ENCODE measurements around the gene FUT3. TPM values are rescaled to one million over a fixed set of nuclear protein-coding genes. Genes with fewer than 3 reads are reported as not detected.
A peak's percentile ranks its signal among the peaks of the same experiment; 100 is the strongest.

Gene FUT3
- polyA plus RNA-seq, 6 donors from 2014 or later = not detected

DNA sequence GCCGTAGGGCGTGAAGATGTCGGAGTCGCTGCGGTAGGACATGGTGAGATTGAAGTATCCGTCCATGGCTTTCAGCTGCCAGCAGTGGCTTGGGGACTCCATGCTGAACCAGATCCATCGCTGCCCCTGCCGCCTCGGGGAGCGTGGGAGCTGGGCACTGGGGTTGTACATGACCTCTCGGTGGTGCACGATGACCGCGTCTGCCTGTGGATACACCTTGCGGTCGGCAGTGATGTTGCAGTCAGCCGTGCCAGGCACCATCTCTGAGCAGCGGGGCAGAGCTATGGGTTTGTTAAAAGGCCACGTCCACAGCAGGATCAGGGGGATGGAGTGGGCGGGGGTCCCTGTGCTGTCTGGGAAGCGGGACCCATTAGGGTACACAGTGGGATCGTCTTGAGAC lies 19.2 kb downstream of the FUT3 start:
- peak overlapping the region in 1 of 8 donors; percentile 44 for H3K4me3 Mint-ChIP-seq
- H3K27me3 Mint-ChIP-seq = peaks cover 3 to 29% (median 8%) of the 10 kb centered on the region in 3 donors
- no peak overlapping the region for H3K27ac Mint-ChIP-seq
- ATAC-seq (ENCODE audit: low read depth in 2 of 2) = no peak
- peaks cover 12 to 15% (median 14%) of the 10 kb centered on the region in 3 donors for H3K4me1 Mint-ChIP-seq
- peaks cover 0 to 2% (median 0%) of the 10 kb centered on the region in 7 donors for H3K9me3 Mint-ChIP-seq
- H3K36me3 Mint-ChIP-seq = no peaks in the 10 kb centered on the region
- DNase-seq = no peak

DNA sequence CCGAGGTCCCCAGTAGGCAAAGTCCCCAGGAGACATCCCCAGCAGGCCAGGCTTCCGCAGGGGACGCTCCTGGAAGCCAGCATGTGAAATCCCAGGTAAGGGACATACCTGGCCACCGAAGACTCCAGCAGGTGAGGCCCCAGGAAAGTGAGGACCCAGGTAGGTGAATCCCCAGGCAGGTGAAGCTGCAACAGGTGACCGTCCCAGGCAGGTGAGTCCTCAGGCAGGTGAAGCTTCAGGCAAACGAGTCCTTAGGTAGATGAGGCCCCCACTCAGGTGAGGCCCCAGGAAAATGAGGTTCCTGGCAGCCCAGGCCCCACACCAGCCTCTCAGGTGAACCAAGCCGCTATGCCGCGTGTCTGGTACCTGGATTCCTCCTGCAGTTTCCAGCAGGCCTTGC lies 20.1 kb downstream of the FUT3 start:
- H3K36me3 Mint-ChIP-seq = no peaks in the 10 kb centered on the region
- peaks cover 0 to 3% (median 0%) of the 10 kb centered on the region in 7 donors for H3K9me3 Mint-ChIP-seq
- DNase-seq (no peak), ATAC-seq (ENCODE audit: low read depth in 2 of 2) (no peak)
- peaks cover 14 to 23% (median 18%) of the 10 kb centered on the region in 3 donors for H3K4me1 Mint-ChIP-seq
- H3K27ac Mint-ChIP-seq = no peak overlapping the region
- peak overlapping the region in 1 of 8 donors; percentile 49 for H3K4me3 Mint-ChIP-seq
- H3K27me3 Mint-ChIP-seq = peaks cover 3 to 31% (median 8%) of the 10 kb centered on the region in 3 donors

DNA sequence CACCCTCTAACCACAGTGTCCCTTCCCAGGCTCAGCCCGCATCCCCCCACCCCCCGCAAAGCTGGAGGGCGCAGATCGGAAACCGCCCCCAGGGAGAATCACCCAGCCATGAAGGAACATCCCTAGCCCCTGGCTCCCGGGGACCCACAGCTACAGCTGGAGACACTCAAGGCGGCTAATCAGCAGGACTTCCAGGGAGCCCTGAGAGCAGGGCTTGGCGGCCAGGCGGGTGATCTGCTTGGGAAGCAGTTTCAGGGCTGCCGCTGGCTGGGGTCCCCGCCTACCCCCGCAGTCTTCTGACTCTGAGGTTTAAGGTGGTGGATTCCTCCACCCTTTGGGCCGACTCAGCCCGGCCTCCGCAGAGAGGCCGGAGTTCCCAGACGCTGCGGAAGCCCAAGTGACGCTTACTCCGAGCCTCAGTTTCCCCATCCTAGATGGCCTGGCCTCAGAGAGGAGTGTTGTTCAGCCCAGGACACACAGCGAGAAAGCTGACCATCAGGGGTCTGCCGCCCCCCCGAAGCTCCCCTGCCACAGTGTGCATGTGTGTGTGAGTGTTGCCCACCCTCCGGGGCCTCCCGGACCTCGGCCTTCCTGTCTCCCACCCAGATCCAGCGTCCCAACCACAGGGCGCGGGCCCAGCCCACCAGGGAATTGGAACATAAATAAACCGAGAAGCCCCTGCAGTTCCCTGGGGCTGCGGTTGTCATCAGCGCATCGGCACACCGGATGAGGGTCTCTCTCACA lies 21.5 kb downstream of the FUT3 start:
- Mint-ChIP-seq H3K9me3 (peaks cover 0 to 3% (median 0%) of the 10 kb centered on the region in 7 donors), H3K4me3 (peak overlapping the region in 5 of 8 donors; percentile 34 to 92 (median 52)), H3K27me3 (peaks cover 3 to 27% (median 8%) of the 10 kb centered on the region in 3 donors), H3K4me1 (peaks cover 14 to 23% (median 18%) of the 10 kb centered on the region in 3 donors), H3K36me3 (no peaks in the 10 kb centered on the region), H3K27ac (no peak overlapping the region)
- ATAC-seq (ENCODE audit: low read depth in 2 of 2) = no peak
- DNase-seq = no peak

DNA sequence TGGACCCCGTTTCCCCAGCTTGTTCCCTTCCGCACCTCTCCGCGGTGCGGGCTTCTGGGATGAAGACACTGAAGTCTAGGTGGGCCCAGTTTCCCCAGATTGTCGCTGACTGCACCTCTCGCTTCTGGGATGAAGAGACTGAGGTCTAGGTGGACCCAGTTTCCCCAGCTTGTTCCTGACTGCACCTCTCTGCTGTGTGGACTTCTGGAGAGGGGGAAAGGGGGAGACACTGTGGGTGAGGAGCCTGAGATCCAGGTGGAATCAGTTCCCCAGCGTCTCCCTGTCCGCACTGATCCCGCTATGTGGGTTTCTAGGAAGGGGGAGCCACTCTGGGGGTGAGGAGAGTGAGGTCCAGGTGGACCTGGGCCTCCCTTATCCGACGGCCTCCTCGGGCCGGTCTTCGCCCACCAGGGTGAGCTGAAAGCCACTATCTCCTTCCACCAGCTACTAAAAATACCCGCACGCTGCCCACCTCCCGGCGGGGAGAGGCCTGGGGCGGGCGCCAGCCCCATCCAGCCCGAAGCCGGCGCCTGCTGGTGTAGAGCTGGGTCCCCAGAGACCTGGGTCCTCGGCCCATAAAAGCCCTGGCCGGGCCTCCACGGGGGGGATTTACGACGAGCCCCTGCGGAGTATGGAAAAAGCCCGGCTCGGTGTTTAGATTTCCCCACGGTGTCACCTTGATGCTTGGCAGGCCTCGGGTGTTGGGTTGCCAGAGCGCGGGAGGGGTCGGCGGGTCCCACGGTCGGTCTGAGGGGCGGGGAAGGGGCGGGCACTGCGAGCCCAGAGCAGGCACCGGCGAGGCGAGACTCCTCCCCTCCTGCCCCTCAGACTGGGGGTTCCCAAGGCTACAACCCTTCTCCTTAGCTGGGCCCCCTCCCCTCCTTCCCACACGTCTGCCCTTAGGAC lies 22.3 kb downstream of the FUT3 start:
- DNase-seq (no peak), ATAC-seq (ENCODE audit: low read depth in 2 of 2) (no peak)
- H3K4me1 Mint-ChIP-seq = peaks cover 14 to 23% (median 18%) of the 10 kb centered on the region in 3 donors
- peaks cover 3 to 27% (median 8%) of the 10 kb centered on the region in 3 donors for H3K27me3 Mint-ChIP-seq
- H3K36me3 Mint-ChIP-seq = no peaks in the 10 kb centered on the region
- peaks cover 0 to 3% (median 0%) of the 10 kb centered on the region in 7 donors for H3K9me3 Mint-ChIP-seq
- H3K27ac Mint-ChIP-seq = peak overlapping the region in 4 of 6 donors; percentile 85 to 96 (median 92)
- peak overlapping the region; percentile 88 to 94 (median 92) for H3K4me3 Mint-ChIP-seq

DNA sequence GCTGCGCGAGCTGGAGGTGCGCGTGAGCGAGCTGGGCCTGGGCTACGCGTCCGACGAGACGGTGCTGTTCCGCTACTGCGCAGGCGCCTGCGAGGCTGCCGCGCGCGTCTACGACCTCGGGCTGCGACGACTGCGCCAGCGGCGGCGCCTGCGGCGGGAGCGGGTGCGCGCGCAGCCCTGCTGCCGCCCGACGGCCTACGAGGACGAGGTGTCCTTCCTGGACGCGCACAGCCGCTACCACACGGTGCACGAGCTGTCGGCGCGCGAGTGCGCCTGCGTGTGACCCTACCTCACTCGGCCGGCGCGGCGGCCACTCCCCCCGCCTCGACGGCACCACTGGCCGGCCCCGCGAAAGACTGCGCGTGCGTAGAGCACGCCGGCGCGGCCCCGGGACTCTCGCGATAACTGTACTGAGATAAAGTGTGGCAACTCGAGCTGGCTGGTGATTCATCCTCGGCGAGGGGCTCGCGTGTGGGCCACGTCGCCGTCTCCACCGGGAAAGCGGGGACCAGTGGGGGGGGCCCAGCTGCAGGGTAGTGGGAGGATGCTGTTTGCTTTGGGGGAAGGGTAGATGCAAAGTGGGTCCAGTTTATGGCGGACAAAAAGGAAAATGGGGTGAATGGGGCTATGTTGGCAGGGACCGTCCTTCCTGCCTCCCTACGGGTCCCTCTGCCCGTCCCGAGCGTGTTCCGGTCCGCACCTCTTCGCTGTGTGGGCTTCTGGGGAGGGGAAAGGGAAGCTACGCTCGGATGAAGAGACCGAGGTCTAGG lies 23.2 kb downstream of the FUT3 start:
- DNase-seq (peak; percentile 78), ATAC-seq (ENCODE audit: low read depth in 2 of 2) (peak; percentile 81 to 83)
- Mint-ChIP-seq H3K36me3 (no peaks in the 10 kb centered on the region), H3K27ac (peak overlapping the region; percentile 66 to 96 (median 90)), H3K4me3 (peak overlapping the region; percentile 88 to 94 (median 92)), H3K9me3 (peaks cover 0 to 3% (median 0%) of the 10 kb centered on the region in 7 donors), H3K4me1 (peaks cover 14 to 23% (median 18%) of the 10 kb centered on the region in 3 donors), H3K27me3 (peaks cover 3 to 27% (median 8%) of the 10 kb centered on the region in 3 donors)

DNA sequence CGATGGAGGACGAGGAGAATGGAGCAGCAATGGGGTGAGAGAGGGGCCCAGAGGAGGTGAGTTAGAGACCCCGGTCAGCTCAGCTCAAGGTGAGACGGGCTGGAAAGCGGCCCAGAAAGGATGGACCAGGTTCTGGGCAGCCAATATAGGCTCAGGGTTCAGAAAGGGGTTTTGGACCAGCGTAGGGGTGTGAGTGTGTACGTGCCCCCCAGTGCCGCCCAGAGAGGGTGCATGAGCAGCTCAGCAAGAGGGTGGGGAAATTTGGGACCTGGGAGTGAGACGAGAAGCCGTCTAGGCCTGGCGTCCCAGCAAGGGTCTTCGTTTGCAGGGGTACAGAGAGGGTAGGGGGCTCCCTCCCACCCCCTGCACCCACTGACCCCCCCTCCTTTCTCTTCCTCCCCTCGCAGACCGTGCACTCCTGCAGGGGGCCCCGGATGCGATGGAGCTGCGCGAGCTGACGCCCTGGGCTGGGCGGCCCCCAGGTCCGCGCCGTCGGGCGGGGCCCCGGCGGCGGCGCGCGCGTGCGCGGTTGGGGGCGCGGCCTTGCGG lies 23.8 kb downstream of the FUT3 start:
- H3K4me3 Mint-ChIP-seq = peak overlapping the region; percentile 77 to 95 (median 79)
- no peaks in the 10 kb centered on the region for H3K36me3 Mint-ChIP-seq
- ATAC-seq (ENCODE audit: low read depth in 2 of 2) (no peak), DNase-seq (no peak)
- peaks cover 14 to 23% (median 18%) of the 10 kb centered on the region in 3 donors for H3K4me1 Mint-ChIP-seq
- peaks cover 0 to 3% (median 0%) of the 10 kb centered on the region in 7 donors for H3K9me3 Mint-ChIP-seq
- peaks cover 3 to 27% (median 5%) of the 10 kb centered on the region in 3 donors for H3K27me3 Mint-ChIP-seq
- H3K27ac Mint-ChIP-seq = peak overlapping the region in 4 of 6 donors; percentile 34 to 95 (median 83)

DNA sequence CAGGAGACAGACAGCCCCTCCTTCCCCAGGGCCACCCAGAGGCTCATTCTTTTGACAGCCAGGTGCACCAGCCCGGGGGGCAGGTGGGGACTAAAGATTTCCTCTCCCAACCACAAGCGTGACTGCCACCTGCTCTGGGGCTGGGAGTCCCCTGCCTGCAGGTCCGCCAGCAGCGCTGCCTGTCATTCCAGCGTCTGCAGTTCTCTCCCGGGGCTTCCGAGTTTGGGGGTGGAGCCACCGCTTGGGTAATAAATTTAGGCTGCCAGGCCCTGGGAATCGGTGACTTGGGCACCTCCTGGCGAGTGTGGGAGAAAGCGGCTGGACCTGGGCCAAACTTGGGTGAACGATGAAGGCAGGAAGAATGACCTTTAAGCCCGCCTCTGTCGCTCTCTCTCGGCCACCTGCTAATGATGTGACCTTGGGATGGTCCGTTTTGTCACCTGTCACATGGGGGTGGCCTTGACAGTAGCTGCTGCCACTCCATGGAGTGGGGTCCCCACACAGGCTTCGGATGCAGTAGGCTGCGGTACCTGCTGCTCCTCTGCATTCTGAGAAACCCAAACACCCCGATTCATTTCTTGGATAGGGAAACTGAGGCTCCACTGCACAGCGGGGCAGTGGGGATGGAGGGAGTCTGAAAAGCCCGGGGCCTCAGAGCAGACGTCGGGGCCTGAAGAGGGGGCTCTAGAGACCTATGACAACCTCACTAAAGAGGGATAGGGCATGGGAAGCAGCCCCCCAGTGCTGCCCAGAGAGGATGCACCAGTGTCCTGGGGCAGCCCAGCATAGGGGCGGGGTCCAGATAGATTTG lies 24.5 kb downstream of the FUT3 start:
- peak overlapping the region; percentile 77 to 95 (median 79) for H3K4me3 Mint-ChIP-seq
- peaks cover 0 to 22% (median 3%) of the 10 kb centered on the region in 3 donors for H3K27me3 Mint-ChIP-seq
- peaks cover 14 to 23% (median 18%) of the 10 kb centered on the region in 3 donors for H3K4me1 Mint-ChIP-seq
- no peaks in the 10 kb centered on the region for H3K36me3 Mint-ChIP-seq
- H3K9me3 Mint-ChIP-seq = peaks cover 0 to 3% (median 0%) of the 10 kb centered on the region in 7 donors
- H3K27ac Mint-ChIP-seq = peak overlapping the region in 5 of 6 donors; percentile 16 to 95 (median 75)
- DNase-seq (peak; percentile 44), ATAC-seq (ENCODE audit: low read depth in 2 of 2) (peak; percentile 26 to 39)

DNA sequence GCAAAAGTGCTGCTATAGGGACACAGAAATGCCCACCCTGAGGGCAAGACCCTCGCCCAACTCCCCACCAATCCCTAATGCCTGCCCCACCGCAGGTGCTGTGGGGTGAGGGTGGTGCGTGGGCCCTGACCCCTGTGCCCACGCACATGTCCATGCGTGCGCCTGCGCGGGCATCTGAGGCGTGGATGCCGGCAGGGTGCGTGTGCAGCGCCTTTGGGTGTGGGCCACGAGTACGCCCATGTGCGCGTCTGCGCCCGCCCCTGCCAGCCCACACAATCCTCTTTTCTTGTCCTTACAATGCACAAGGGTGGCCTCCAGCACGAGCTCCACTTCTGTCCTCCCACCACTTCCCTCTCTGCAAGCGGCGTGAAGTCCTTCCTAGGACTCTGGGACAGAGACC lies 26.1 kb downstream of the FUT3 start:
- Mint-ChIP-seq H3K27me3 (peaks cover 3 to 25% (median 7%) of the 10 kb centered on the region in 3 donors), H3K36me3 (no peaks in the 10 kb centered on the region), H3K4me1 (peaks cover 13 to 22% (median 16%) of the 10 kb centered on the region in 3 donors), H3K27ac (no peak overlapping the region), H3K9me3 (peaks cover 0 to 4% (median 3%) of the 10 kb centered on the region in 7 donors), H3K4me3 (no peak overlapping the region)
- ATAC-seq (ENCODE audit: low read depth in 2 of 2) = no peak
- no peak for DNase-seq

DNA sequence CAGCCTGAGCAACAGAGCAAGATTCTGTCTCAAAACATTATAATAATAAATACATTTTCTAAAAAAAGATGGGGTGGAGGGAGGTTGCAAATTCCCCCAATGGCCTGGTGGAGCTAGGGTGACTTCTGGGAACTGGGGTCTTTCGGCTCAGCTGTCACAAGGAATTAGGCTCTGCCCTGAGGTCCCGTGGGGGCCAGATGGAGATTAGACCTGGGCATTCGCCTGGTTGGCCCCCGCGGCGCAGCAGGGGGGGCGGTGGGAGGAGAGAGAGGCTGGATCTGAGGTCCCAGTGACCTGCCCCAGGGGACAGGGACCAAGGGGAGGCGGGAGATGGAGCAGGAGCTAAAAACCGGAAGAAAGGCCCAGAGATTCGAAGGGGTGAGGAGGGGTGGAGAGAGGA lies 26.5 kb downstream of the FUT3 start:
- ATAC-seq (ENCODE audit: low read depth in 2 of 2) (no peak), DNase-seq (no peak)
- H3K9me3 Mint-ChIP-seq = peaks cover 0 to 4% (median 3%) of the 10 kb centered on the region in 7 donors
- H3K4me3 Mint-ChIP-seq = no peak overlapping the region
- peaks cover 3 to 24% (median 7%) of the 10 kb centered on the region in 3 donors for H3K27me3 Mint-ChIP-seq
- H3K4me1 Mint-ChIP-seq = peaks cover 10 to 20% (median 14%) of the 10 kb centered on the region in 3 donors
- H3K36me3 Mint-ChIP-seq = no peaks in the 10 kb centered on the region
- H3K27ac Mint-ChIP-seq = peak overlapping the region in 2 of 6 donors; percentile 56 to 69

DNA sequence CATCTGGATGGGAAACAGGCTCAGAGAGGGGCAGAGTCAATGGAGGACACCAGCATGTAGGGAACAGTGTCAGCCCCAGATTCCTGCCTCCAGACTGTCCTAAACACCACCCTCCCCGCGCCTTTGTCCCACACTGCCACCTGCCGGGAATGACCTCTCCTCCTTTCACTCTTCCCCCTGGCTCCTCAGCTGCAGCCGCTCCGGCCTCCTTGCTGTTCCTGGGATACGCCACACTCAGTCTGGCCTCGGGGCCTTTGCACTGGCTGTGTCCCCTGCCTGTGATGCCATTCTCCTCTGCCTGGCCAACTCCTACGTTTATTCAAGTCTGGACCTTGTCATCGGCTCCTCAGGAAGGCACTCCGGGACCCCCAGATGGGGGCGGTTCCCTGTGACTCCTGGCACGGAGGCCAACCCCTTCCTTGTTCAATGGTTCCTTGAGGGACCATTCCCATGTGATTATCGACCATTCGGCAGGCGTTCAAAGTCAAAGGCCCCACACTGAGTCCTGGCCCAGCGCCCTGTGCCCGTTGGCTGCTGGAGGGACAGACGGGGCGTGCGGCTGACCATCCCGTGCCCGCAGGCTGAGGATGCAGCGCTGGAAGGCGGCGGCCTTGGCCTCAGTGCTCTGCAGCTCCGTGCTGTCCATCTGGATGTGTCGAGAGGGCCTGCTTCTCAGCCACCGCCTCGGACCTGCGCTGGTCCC lies 27.5 kb downstream of the FUT3 start:
- peak overlapping the region in 1 of 6 donors; percentile 76 for H3K27ac Mint-ChIP-seq
- DNase-seq (no peak), ATAC-seq (ENCODE audit: low read depth in 2 of 2) (no peak)
- peaks cover 8 to 18% (median 14%) of the 10 kb centered on the region in 3 donors for H3K4me1 Mint-ChIP-seq
- peaks cover 0 to 4% (median 3%) of the 10 kb centered on the region in 7 donors for H3K9me3 Mint-ChIP-seq
- peaks cover 3 to 26% (median 7%) of the 10 kb centered on the region in 3 donors for H3K27me3 Mint-ChIP-seq
- H3K4me3 Mint-ChIP-seq = no peak overlapping the region
- H3K36me3 Mint-ChIP-seq = no peaks in the 10 kb centered on the region

DNA sequence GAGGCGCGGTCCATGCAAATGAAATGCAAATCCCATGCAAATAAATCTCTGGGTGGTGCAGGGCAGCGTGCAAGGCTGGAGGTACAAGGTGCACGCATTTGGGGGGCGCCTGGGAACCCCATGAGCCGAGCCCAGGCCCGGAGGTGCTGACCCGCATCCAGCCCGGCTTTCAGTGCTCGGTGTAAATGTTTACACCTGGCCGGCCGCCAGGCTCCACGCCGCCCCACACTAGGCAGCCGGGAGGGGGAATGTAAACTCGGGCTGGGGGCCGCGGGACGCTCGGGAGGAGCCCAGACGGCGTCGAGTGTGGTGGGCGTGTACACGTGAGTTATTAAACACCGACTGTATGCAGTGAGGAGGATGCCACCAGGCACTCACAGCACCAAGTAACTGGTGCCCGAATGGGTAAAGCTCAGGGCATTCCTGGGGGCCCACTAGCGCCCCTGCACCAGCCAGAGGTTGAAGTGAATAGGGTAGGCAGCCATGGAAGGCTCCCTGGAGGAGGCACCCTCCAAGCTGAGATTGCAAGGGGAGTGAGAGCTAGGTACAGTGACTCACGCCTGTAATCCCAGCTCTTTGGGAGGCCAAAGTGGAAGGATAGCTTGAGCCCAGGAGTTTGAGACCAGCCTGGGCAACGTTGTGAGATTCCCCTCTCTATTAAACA lies 28.9 kb downstream of the FUT3 start:
- Mint-ChIP-seq H3K4me1 (peaks cover 0 to 11% (median 10%) of the 10 kb centered on the region in 3 donors), H3K9me3 (peaks cover 0 to 3% (median 2%) of the 10 kb centered on the region in 7 donors), H3K27me3 (peaks cover 7 to 24% (median 19%) of the 10 kb centered on the region in 3 donors), H3K36me3 (no peaks in the 10 kb centered on the region), H3K27ac (no peak overlapping the region), H3K4me3 (no peak overlapping the region)
- ATAC-seq (ENCODE audit: low read depth in 2 of 2) (no peak), DNase-seq (no peak)

Measured in naive B cell (primary cell).